Measurements from ENCODE around the gene ANXA6. TPM values are rescaled to one million over a fixed set of nuclear protein-coding genes. Genes with fewer than 3 reads are reported as not detected.

ANXA6 gene
- total RNA-seq, 1 experiment from 2014 or later: 51.9 TPM

GRCh38 chr5:151192626-151193025 lies 35.0 kb upstream of the ANXA6 start:
- Mint-ChIP-seq H3K36me3 (ENCODE audit: insufficient read depth, unreplicated experiment) (no peaks in the 10 kb centered on the region), H3K9me3 (ENCODE audit: unreplicated experiment) (peaks cover 34% of the 10 kb centered on the region), H3K27me3 (ENCODE audit: insufficient read depth, unreplicated experiment) (no peaks in the 10 kb centered on the region), H3K4me3 (ENCODE audit: unreplicated experiment) (no peak overlapping the region), H3K27ac (ENCODE audit: unreplicated experiment) (no peak overlapping the region), H3K4me1 (ENCODE audit: low read depth, unreplicated experiment) (no peaks in the 10 kb centered on the region)
- CTCF ChIA-PET: no interaction called here
- TF ChIP-seq CTCF (IDR thresholded peaks at IDR 0.05; ENCODE audit: insufficient read depth in 1 of 2, low read depth in 1 of 2, low read length in 1 of 2, severe bottlenecking in 1 of 2, unreplicated experiment in 1 of 2): no peak
- Histone ChIP-seq H3K36me3 (ENCODE audit: control insufficient read depth, insufficient read depth, low read length) (no peaks in the 10 kb centered on the region), H3K27me3 (replicated peaks; ENCODE audit: control insufficient read depth, insufficient read depth, low read length) (no peaks in the 10 kb centered on the region), H3K9me3 (peaks cover 7% of the 10 kb centered on the region), H3K4me1 (no peaks in the 10 kb centered on the region), H3K4me3 (ENCODE audit: low read depth, low read length) (no peak overlapping the region)
- BruUV-seq (replicated peaks): no TSS peak
- no peak for DNase-seq
- POLR2A ChIA-PET: interaction anchor here (0.6 kb wide), 1 partner anchor 172 kb away, joined by 3 read pairs; the partner anchor contains the start of gene GPX3
- intact Hi-C loops (cut with micrococcal nuclease; ENCODE audit: unreplicated experiment): no loop called here

- no peaks in the 10 kb centered on the region for H3K36me3 ChIP-seq (ENCODE audit: control insufficient read depth, insufficient read depth, low read length)
These were observed 34.1 kb upstream of the ANXA6 start for GRCh38 chr5:151191661-151192060.

GRCh38 chr5:151189151-151189550 lies 31.6 kb upstream of the ANXA6 start:
- intact Hi-C loops (cut with micrococcal nuclease; ENCODE audit: unreplicated experiment): no loop called here
- Mint-ChIP-seq H3K36me3 (ENCODE audit: insufficient read depth, unreplicated experiment) (no peaks in the 10 kb centered on the region), H3K27me3 (ENCODE audit: insufficient read depth, unreplicated experiment) (no peaks in the 10 kb centered on the region), H3K9me3 (ENCODE audit: unreplicated experiment) (peaks cover 34% of the 10 kb centered on the region), H3K4me3 (ENCODE audit: unreplicated experiment) (no peak overlapping the region), H3K4me1 (ENCODE audit: low read depth, unreplicated experiment) (no peaks in the 10 kb centered on the region), H3K27ac (ENCODE audit: unreplicated experiment) (no peak overlapping the region)
- POLR2A ChIA-PET: interaction anchor here (0.7 kb wide), 1 partner anchor 63 kb away, joined by 3 read pairs; no protein-coding TSS in a partner anchor
- no peak for TF ChIP-seq CTCF (IDR thresholded peaks at IDR 0.05; ENCODE audit: insufficient read depth in 1 of 2, low read depth in 1 of 2, low read length in 1 of 2, severe bottlenecking in 1 of 2, unreplicated experiment in 1 of 2)
- no peak for DNase-seq
- Histone ChIP-seq H3K27me3 (replicated peaks; ENCODE audit: control insufficient read depth, insufficient read depth, low read length) (no peaks in the 10 kb centered on the region), H3K9me3 (peaks cover 7% of the 10 kb centered on the region), H3K4me1 (no peaks in the 10 kb centered on the region), H3K36me3 (ENCODE audit: control insufficient read depth, insufficient read depth, low read length) (no peaks in the 10 kb centered on the region), H3K4me3 (ENCODE audit: low read depth, low read length) (no peak overlapping the region)
- CTCF ChIA-PET: interaction anchor here (0.9 kb wide), 1 partner anchor 50 kb away, joined by 3 read pairs; no protein-coding TSS in a partner anchor
- BruUV-seq (replicated peaks): no TSS peak

More at GRCh38 chr5:151191661-151192060, 34.1 kb upstream of the ANXA6 start:
- intact Hi-C loops (cut with micrococcal nuclease; ENCODE audit: unreplicated experiment): no loop called here
- H3K4me3 ChIP-seq (ENCODE audit: low read depth, low read length): no peak overlapping the region
- no peaks in the 10 kb centered on the region for H3K4me1 Mint-ChIP-seq (ENCODE audit: low read depth, unreplicated experiment)
- CTCF ChIA-PET: no interaction called here
- no peaks in the 10 kb centered on the region for H3K27me3 Mint-ChIP-seq (ENCODE audit: insufficient read depth, unreplicated experiment)
- no peaks in the 10 kb centered on the region for H3K4me1 ChIP-seq
- no peaks in the 10 kb centered on the region for H3K27me3 ChIP-seq (replicated peaks; ENCODE audit: control insufficient read depth, insufficient read depth, low read length)
- TF ChIP-seq CTCF (IDR thresholded peaks at IDR 0.05; ENCODE audit: insufficient read depth in 1 of 2, low read depth in 1 of 2, low read length in 1 of 2, severe bottlenecking in 1 of 2, unreplicated experiment in 1 of 2): no peak
- no peak overlapping the region for H3K4me3 Mint-ChIP-seq (ENCODE audit: unreplicated experiment)
- H3K9me3 ChIP-seq: peaks cover 7% of the 10 kb centered on the region
- no peaks in the 10 kb centered on the region for H3K36me3 Mint-ChIP-seq (ENCODE audit: insufficient read depth, unreplicated experiment)
- POLR2A ChIA-PET: interaction anchor here (0.6 kb wide), 1 partner anchor 171 kb away, joined by 3 read pairs; the partner anchor contains the start of gene GPX3
- BruUV-seq (replicated peaks): no TSS peak
- no peak overlapping the region for H3K27ac Mint-ChIP-seq (ENCODE audit: unreplicated experiment)
- peak in 1 of 2 experiments; percentile 3 for DNase-seq
- peaks cover 34% of the 10 kb centered on the region for H3K9me3 Mint-ChIP-seq (ENCODE audit: unreplicated experiment)
